PC-3 (cell line): ENCODE data around the gene EPS8L3. TPM values are rescaled to one million over a fixed set of nuclear protein-coding genes. Genes with fewer than 3 reads are reported as not detected.

Source experiments
- ATAC-seq: fragments of 200-7000 bp; cut with Tn5 transposase; 2 replicates; pipeline ENCODE4 v1.9.1; 2020; ENCODE audit warnings: mild to moderate bottlenecking, moderate library complexity
- BruUV-seq: library from RNA; stranded (reverse); fragments of 400-500 nt; replicated peaks from 2 replicates; lab custom pipeline; 2021; lab: Mats Ljungman, UMichigan
- CTCF ChIA-PET: fragments of 300-600 bp; sonication (Branson Sonifier 250); formaldehyde crosslinking; loops from one replicate; lab custom pipeline; 2022; ENCODE audit warnings: antibody characterized with exemption; lab: Charles Lee
- POLR2A ChIA-PET: fragments of 300-600 bp; sonication (Branson Sonifier 250); formaldehyde crosslinking; loops from one replicate; lab custom pipeline; 2022; ENCODE audit warnings: antibody characterized with exemption; ENCODE audit not compliant: unreplicated experiment; lab: Charles Lee
- DNase-seq: peaks from one replicate; pipeline ENCODE4 v3.0.0-alpha.2; 2015
- H2AFZ ChIP-seq: fragments of 300-600 bp; sonication (generic); 2 replicates; pipeline ENCODE4 v1.6.0; 2016; ENCODE audit warnings: antibody characterized with exemption, low read length
- H3F3A ChIP-seq: fragments of 300-600 bp; sonication (generic); one replicate; pipeline ENCODE4 v1.6.0; 2017; ENCODE audit warnings: antibody characterized with exemption, low read length, control low read depth, mild to moderate bottlenecking; ENCODE audit not compliant: unreplicated experiment
- H3K27ac ChIP-seq: fragments of 300-600 bp; sonication (generic); 2 replicates; pipeline ENCODE4 v1.5.1; 2016; ENCODE audit warnings: mild to moderate bottlenecking, low read length
- H3K27me3 ChIP-seq: fragments of 300-600 bp; sonication (generic); 2 replicates; pipeline ENCODE4 v1.6.1; 2016; ENCODE audit warnings: low read length, mixed read lengths
- H3K36me3 ChIP-seq: fragments of 300-600 bp; sonication (generic); 2 replicates; pipeline ENCODE4 v1.6.1; 2016; ENCODE audit warnings: low read depth, mixed run types, low read length, mixed read lengths
- H3K4me1 ChIP-seq: fragments of 300-600 bp; sonication (generic); 2 replicates; pipeline ENCODE4 v1.5.1; 2016; ENCODE audit warnings: low read length; ENCODE audit not compliant: insufficient read depth
- H3K4me2 ChIP-seq: fragments of 300-600 bp; sonication (generic); 2 replicates; pipeline ENCODE4 v1.6.0; 2016; ENCODE audit warnings: low read length
- H3K4me3 ChIP-seq: fragments of 300-600 bp; sonication (generic); 2 replicates; pipeline ENCODE4 v1.5.1; 2016; ENCODE audit warnings: mild to moderate bottlenecking, low read length, mixed read lengths
- H3K79me2 ChIP-seq: fragments of 300-600 bp; sonication (generic); 2 replicates; pipeline ENCODE4 v1.6.1; 2017; ENCODE audit warnings: low read length, mixed read lengths
- H3K9ac ChIP-seq: fragments of 300-600 bp; sonication (generic); 2 replicates; pipeline ENCODE4 v1.6.0; 2016; ENCODE audit warnings: mild to moderate bottlenecking, low read length
- H3K9me2 ChIP-seq: fragments of 300-600 bp; sonication (generic); replicated peaks from 2 replicates; pipeline ENCODE4 v1.6.1; 2016; ENCODE audit warnings: mixed run types, low read length, mixed read lengths
- H3K9me3 ChIP-seq: fragments of 300-600 bp; sonication (generic); 2 replicates; pipeline ENCODE4 v1.6.1; 2016; ENCODE audit warnings: low read length, mixed read lengths
- H4K20me1 ChIP-seq: fragments of 300-600 bp; sonication (generic); 2 replicates; pipeline ENCODE4 v1.6.1; 2016; ENCODE audit warnings: low read length, mixed read lengths
- EZH2 ChIP-seq: fragments of 300-600 bp; sonication (generic); IDR thresholded peaks from one replicate; pipeline ENCODE4 v1.6.1; 2017; ENCODE audit warnings: antibody characterized with exemption, mild to moderate bottlenecking, low read length; ENCODE audit not compliant: unreplicated experiment
- EZH2phosphoT487 ChIP-seq: fragments of 300-600 bp; sonication (generic); IDR thresholded peaks from 2 replicates; pipeline ENCODE4 v1.6.1; 2018; ENCODE audit warnings: mild to moderate bottlenecking, antibody characterized with exemption, low read length, borderline replicate concordance
- intact Hi-C: fragments of 100-400 bp; cut with micrococcal nuclease; formaldehyde crosslinking; loops from 2 replicates; pipeline ENCODE4 v1.9.0; 2023
- total RNA-seq: library from RNA; depleted of rRNA; stranded (reverse); fragments of >200 nt; gene quantifications from 2 replicates; pipeline ENCODE4 v1.2.3, GENCODE V29; 2014
- TF ChIP-seq, protein P1 (sequence below): fragments of 300-600 bp; sonication (generic); conservative IDR thresholded peaks from 2 replicates; pipeline ENCODE4 v1.5.1; 2017; ENCODE audit warnings: antibody characterized with exemption, low read depth, mild to moderate bottlenecking, low read length

Gene EPS8L3
- total RNA-seq, 1 experiment from 2014 or later, result not detected

DNA sequence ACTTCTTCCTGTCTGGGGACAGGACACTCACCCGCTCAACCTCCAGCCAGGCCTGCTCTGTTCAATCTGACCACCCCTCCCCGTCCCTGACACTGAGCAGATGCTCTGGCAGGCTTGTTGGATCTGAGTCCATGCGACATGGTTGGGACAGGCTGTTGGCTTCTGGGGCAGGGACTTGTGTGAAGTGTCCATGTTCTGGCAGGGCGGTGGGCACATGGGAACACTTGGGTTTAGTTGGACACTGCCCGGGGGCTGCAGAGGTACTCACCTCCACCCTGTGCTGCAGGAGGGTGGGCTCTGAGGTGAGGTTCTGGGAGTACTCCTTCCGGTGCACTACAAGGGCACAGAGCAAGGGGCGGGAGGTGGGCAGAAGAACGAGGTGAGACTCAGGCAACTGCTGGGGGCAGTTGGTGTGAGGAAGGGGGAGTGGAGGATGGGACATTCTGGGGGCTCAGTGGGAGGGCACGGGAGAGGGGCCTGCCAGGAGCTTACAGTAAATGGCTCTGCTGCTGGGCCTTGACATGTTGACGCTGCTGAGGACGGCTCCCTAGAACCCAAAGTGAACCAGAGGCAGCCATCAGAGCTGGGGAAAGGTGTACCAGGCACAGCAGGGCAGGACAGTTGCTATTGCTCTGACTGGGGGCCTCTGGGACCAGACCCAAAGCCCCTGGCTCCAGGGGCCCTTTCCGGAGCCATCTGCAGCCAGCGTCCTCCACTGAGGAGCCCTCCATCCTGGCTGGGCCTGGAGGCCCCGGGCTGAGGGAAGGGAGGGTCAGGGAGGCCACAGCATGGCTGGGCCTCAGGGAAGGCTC is 2.3 kb downstream of the EPS8L3 start:
- CTCF ChIA-PET, result no interaction called here

DNA sequence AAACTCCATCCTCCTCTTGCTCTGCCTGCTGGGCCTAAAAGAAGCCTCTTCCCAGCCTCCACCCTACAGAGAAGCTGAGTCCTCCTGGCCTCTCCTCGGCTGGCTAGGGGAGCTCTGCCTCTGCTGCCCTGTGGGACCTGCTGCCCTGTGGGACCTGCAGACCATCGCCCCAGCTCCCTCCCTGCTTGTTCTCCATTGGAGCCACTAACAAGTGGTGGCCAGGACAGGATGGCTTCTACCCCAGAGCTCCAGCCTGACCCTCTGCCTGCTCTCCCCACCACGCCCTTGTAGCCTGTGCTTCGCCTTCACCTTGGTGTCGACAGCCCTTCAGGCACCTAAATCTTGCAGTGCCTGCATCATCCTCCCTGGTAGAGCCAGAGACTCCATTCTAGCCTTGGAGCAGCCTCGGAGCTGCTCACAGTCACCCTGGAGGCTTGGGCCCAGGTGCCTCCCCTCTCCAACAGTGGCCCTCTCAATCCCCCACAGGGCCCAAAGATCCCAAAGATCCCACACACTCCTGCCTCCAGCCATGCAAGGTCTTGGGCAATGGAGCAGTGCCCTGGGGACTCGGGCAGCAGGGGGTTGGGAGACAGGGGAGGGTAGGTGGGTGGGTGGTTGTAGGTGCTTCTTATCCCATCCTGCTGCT is 3.0 kb downstream of the EPS8L3 start:
- H3K4me3 ChIP-seq, result no peak overlapping the region
- H4K20me1 ChIP-seq, result no peaks in the 10 kb centered on the region
- H3K9ac ChIP-seq, result no peak overlapping the region
- DNase-seq (no peak), ATAC-seq (no peak)
- no peaks in the 10 kb centered on the region for H3K79me2 ChIP-seq
- intact Hi-C loops, result no loop called here
- no peaks in the 10 kb centered on the region for H3K9me3 ChIP-seq
- POLR2A ChIA-PET, result no interaction called here
- H3F3A ChIP-seq, result no peaks in the 10 kb centered on the region
- no peak overlapping the region for H3K27ac ChIP-seq
- BruUV-seq, result no TSS peak
- no peak overlapping the region for H2AFZ ChIP-seq
- no peaks in the 10 kb centered on the region for H3K27me3 ChIP-seq
- CTCF ChIA-PET, result no interaction called here
- H3K4me1 ChIP-seq, result peaks cover 10% of the 10 kb centered on the region
- H3K36me3 ChIP-seq, result no peaks in the 10 kb centered on the region
- H3K9me2 ChIP-seq, result no peaks in the 10 kb centered on the region
- TF ChIP-seq EZH2phosphoT487, result no peak
- TF ChIP-seq, protein P1, sequence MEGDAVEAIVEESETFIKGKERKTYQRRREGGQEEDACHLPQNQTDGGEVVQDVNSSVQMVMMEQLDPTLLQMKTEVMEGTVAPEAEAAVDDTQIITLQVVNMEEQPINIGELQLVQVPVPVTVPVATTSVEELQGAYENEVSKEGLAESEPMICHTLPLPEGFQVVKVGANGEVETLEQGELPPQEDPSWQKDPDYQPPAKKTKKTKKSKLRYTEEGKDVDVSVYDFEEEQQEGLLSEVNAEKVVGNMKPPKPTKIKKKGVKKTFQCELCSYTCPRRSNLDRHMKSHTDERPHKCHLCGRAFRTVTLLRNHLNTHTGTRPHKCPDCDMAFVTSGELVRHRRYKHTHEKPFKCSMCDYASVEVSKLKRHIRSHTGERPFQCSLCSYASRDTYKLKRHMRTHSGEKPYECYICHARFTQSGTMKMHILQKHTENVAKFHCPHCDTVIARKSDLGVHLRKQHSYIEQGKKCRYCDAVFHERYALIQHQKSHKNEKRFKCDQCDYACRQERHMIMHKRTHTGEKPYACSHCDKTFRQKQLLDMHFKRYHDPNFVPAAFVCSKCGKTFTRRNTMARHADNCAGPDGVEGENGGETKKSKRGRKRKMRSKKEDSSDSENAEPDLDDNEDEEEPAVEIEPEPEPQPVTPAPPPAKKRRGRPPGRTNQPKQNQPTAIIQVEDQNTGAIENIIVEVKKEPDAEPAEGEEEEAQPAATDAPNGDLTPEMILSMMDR, result no peak
- H3K4me2 ChIP-seq, result no peak overlapping the region

More for the DNA sequence above, 2.3 kb downstream of the EPS8L3 start:
- no peak overlapping the region for H3K9ac ChIP-seq
- H3K4me2 ChIP-seq, result no peak overlapping the region
- POLR2A ChIA-PET, result no interaction called here
- no peak overlapping the region for H3K27ac ChIP-seq
- intact Hi-C loops, result no loop called here
- H3F3A ChIP-seq, result no peaks in the 10 kb centered on the region
- H4K20me1 ChIP-seq, result no peaks in the 10 kb centered on the region
- H3K4me1 ChIP-seq, result peaks cover 10% of the 10 kb centered on the region
- no peak overlapping the region for H2AFZ ChIP-seq
- no peaks in the 10 kb centered on the region for H3K79me2 ChIP-seq
- no peaks in the 10 kb centered on the region for H3K27me3 ChIP-seq
- no peak overlapping the region for H3K4me3 ChIP-seq
- TF ChIP-seq EZH2 (no peak), EZH2phosphoT487 (no peak)
- TF ChIP-seq, protein P1, result no peak
- BruUV-seq, result no TSS peak
- no peak for DNase-seq
- ATAC-seq, result no peak
- H3K9me3 ChIP-seq, result no peaks in the 10 kb centered on the region
- no peaks in the 10 kb centered on the region for H3K9me2 ChIP-seq
- H3K36me3 ChIP-seq, result no peaks in the 10 kb centered on the region
